GM12878 (cell line): ENCODE results near the gene RPL13A. TPM values are rescaled to one million over a fixed set of nuclear protein-coding genes. Genes with fewer than 3 reads are reported as not detected.

Experiments used
- ATF3 ChIP-seq: IDR thresholded peaks from 2 replicates; pipeline ENCODE4 v1.6.1; 2011; ENCODE audit warnings: low read depth, mild to moderate bottlenecking, low read length, moderate library complexity, borderline replicate concordance; ENCODE audit errors: extremely low read depth
- CEBPZ ChIP-seq: fragments of 150-350 bp; IDR thresholded peaks from 2 replicates; pipeline ENCODE4 v1.6.1; 2016; ENCODE audit warnings: low read depth, low read length
- CHD1 ChIP-seq: IDR thresholded peaks from 2 replicates; pipeline ENCODE4 v1.6.1; 2012; ENCODE audit warnings: low read depth, low read length, improper control_type of control experiment
- ELK1 ChIP-seq: IDR thresholded peaks from 2 replicates; pipeline ENCODE4 v1.6.1; 2012; ENCODE audit warnings: low read depth, low read length, improper control_type of control experiment
- EP300 ChIP-seq, 2 experiments: fragments of 150-350 bp in 1 of 2; IDR thresholded peaks; 2 replicates each; pipeline ENCODE4 v1.6.1; 2011 to 2012; ENCODE audit warnings: low read depth in 2 of 2, low read length in 2 of 2, borderline replicate concordance in 1 of 2, improper control_type of control experiment in 1 of 2, inconsistent platforms in 1 of 2; ENCODE audit not compliant: control insufficient read depth in 1 of 2
- FOXM1 ChIP-seq: IDR thresholded peaks from 2 replicates; pipeline ENCODE4 v1.6.1; 2012; ENCODE audit warnings: low read depth, mild to moderate bottlenecking, inconsistent platforms, low read length, moderate library complexity
- IKZF2 ChIP-seq, 2 experiments: fragments of 450-650 bp; IDR thresholded peaks; 2 replicates each; pipeline ENCODE4 v1.6.1; 2017; ENCODE audit warnings: mild to moderate bottlenecking in 2 of 2, moderate library complexity in 2 of 2
- JUND ChIP-seq: IDR thresholded peaks from 2 replicates; pipeline ENCODE4 v1.6.1; 2012; ENCODE audit warnings: low read depth, mild to moderate bottlenecking, low read length, improper control_type of control experiment, moderate library complexity
- LARP7 ChIP-seq: fragments of 450-650 bp; IDR thresholded peaks from 2 replicates; pipeline ENCODE4 v1.6.1; 2017; ENCODE audit warnings: mild to moderate bottlenecking
- MEF2A ChIP-seq: IDR thresholded peaks from 2 replicates; pipeline ENCODE4 v1.6.1; 2011; ENCODE audit warnings: low read depth, mild to moderate bottlenecking, low read length, moderate library complexity; ENCODE audit not compliant: insufficient read depth
- MEF2B ChIP-seq: fragments of 450-650 bp; IDR thresholded peaks from 2 replicates; pipeline ENCODE4 v1.6.1; 2018; ENCODE audit warnings: mild to moderate bottlenecking, moderate library complexity; ENCODE audit not compliant: partially characterized antibody, poor library complexity, severe bottlenecking
- MTA3 ChIP-seq: IDR thresholded peaks from 2 replicates; pipeline ENCODE4 v1.6.1; 2012; ENCODE audit warnings: low read length, inconsistent platforms, borderline replicate concordance
- MYB ChIP-seq: fragments of 150-350 bp; IDR thresholded peaks from 2 replicates; pipeline ENCODE4 v1.6.1; 2014; ENCODE audit warnings: mild to moderate bottlenecking, low read depth, low read length, borderline replicate concordance
- MYC ChIP-seq: IDR thresholded peaks from 2 replicates; pipeline ENCODE4 v1.6.1; 2011; ENCODE audit warnings: mild to moderate bottlenecking, low read length, moderate library complexity, inconsistent platforms; ENCODE audit not compliant: insufficient read depth, insufficient replicate concordance, insufficient read length, severe bottlenecking
- NBN ChIP-seq: fragments of 450-650 bp; IDR thresholded peaks from 2 replicates; pipeline ENCODE4 v1.6.1; 2016
- NFYA ChIP-seq: IDR thresholded peaks from 2 replicates; pipeline ENCODE4 v1.6.1; 2011; ENCODE audit warnings: low read depth, mild to moderate bottlenecking, low read length, improper control_type of control experiment, borderline replicate concordance
- PBX3 ChIP-seq: IDR thresholded peaks from 2 replicates; pipeline ENCODE4 v1.6.1; 2011; ENCODE audit warnings: mild to moderate bottlenecking, low read depth, low read length, moderate library complexity; ENCODE audit not compliant: insufficient replicate concordance
- SIX5 ChIP-seq: IDR thresholded peaks from 2 replicates; pipeline ENCODE4 v1.6.1; 2011; ENCODE audit warnings: mild to moderate bottlenecking, low read depth, low read length, moderate library complexity; ENCODE audit not compliant: severe bottlenecking
- SPI1 ChIP-seq: IDR thresholded peaks from 2 replicates; pipeline ENCODE4 v1.6.1; 2011; ENCODE audit warnings: low read depth, mild to moderate bottlenecking, low read length, moderate library complexity, borderline replicate concordance; ENCODE audit not compliant: insufficient read depth
- SUPT20H ChIP-seq: IDR thresholded peaks from 2 replicates; pipeline ENCODE4 v1.6.1; 2011; ENCODE audit warnings: low read depth, mild to moderate bottlenecking, low read length, moderate library complexity, borderline replicate concordance; ENCODE audit not compliant: control insufficient read depth
- TCF12 ChIP-seq: IDR thresholded peaks from 2 replicates; pipeline ENCODE4 v1.6.1; 2011; ENCODE audit warnings: low read depth, mild to moderate bottlenecking, low read length
- YY1 ChIP-seq: IDR thresholded peaks from 2 replicates; pipeline ENCODE4 v1.6.1; 2011; ENCODE audit warnings: low read depth, mild to moderate bottlenecking, low read length
- ZBED1 ChIP-seq: IDR thresholded peaks from 2 replicates; pipeline ENCODE4 v1.6.1; 2016; ENCODE audit warnings: borderline replicate concordance
- ZNF274 ChIP-seq: IDR thresholded peaks from one replicate; pipeline ENCODE4 v1.8.0; 2011; ENCODE audit not compliant: insufficient read length, insufficient read depth
- polyA plus RNA-seq, 11 experiments: library from polyadenylated mRNA; depleted of rRNA in 4 of 11; unstranded in 6 of 11; stranded (reverse) in 5 of 11; fragments of >200 nt; fragmentation: Nextera tagmentation in 4 of 11; fragmentation: Illumina TruSeq in 1 of 11; extraction: Ambion mirVana in 4 of 11; extraction: Trizol in 1 of 11; gene quantifications; 1 replicate in 1 of 11; 2 replicates in 10 of 11; pipeline versions ENCODE4 v1.2.1 to v1.2.3, GENCODE V29; 2011 to 2016; ENCODE audit warnings: inconsistent platforms in 2 of 11, missing spikeins in 2 of 11, low read depth in 1 of 11
- total RNA-seq, 4 experiments: library from RNA; depleted of rRNA in 3 of 4; stranded (reverse); fragments of >200 nt in 3 of 4; fragmentation: Illumina TruSeq in 1 of 4; extraction: Trizol in 1 of 4; gene quantifications; 2 replicates each; pipeline versions ENCODE4 v1.2.1 to v1.2.3, GENCODE V29; 2013 to 2021

Gene RPL13A
- total and polyA plus RNA-seq, 10 of the 15 experiments (the other 5 are each of a cell fraction or from before 2014, with no cell fraction given): 1,426 to 8,961 (median 4,266) TPM

GRCh38 chr19:49469828-49470614 is 17.4 kb upstream of the RPL13A start (continued):
- TF ChIP-seq JUND (no peak), NFYA (no peak), NBN (peak; percentile 82), EP300 (IDR thresholded peaks at IDR 0.05; ENCODE audit: borderline replicate concordance in 1 of 2, control insufficient read depth in 1 of 2, low read depth in 2 of 2, low read length in 2 of 2) (peak; percentile 53 to 65; a peak in 3 of 4 replicates), CEBPZ (no peak), YY1 (peak; percentile 77), LARP7 (peak; percentile 71; the same call in 1 of the 2 replicates), ZBED1 (no peak; the same call in 1 of the 2 replicates), MYC (no peak), ATF3 (no peak), MYB (no peak), IKZF2 (IDR thresholded peaks at IDR 0.05) (peak; percentile 81 to 84), MEF2B (peak; percentile 45), PBX3 (peak; percentile 4), SUPT20H (no peak), TCF12 (peak; percentile 28; the same call in 1 of the 2 replicates), SPI1 (peak; percentile 47; the same call in 1 of the 2 replicates), MTA3 (0 out of 2 replicates have a peak, but pooled peaks have one; percentile 72), SIX5 (no peak), ELK1 (no peak), MEF2A (peak; percentile 70), FOXM1 (peak; percentile 82), ZNF274 (no peak), CHD1 (no peak)
